ENCODE data around the gene HIPK4. TPM values are rescaled to one million over a fixed set of nuclear protein-coding genes. Genes with fewer than 3 reads are reported as not detected.

HIPK4 gene
- total and polyA plus RNA-seq, 2 of the 4 experiments (the other 2 are of a cell fraction) = 0.12 to 0.18 TPM

- no peak for TF ChIP-seq MAZ (IDR thresholded peaks at IDR 0.05; ENCODE audit: borderline replicate concordance, low read depth, low read length)
These were observed 9.6 kb downstream of the HIPK4 start (continued) for GRCh38 chr19:40380199-40381037.

DNA sequence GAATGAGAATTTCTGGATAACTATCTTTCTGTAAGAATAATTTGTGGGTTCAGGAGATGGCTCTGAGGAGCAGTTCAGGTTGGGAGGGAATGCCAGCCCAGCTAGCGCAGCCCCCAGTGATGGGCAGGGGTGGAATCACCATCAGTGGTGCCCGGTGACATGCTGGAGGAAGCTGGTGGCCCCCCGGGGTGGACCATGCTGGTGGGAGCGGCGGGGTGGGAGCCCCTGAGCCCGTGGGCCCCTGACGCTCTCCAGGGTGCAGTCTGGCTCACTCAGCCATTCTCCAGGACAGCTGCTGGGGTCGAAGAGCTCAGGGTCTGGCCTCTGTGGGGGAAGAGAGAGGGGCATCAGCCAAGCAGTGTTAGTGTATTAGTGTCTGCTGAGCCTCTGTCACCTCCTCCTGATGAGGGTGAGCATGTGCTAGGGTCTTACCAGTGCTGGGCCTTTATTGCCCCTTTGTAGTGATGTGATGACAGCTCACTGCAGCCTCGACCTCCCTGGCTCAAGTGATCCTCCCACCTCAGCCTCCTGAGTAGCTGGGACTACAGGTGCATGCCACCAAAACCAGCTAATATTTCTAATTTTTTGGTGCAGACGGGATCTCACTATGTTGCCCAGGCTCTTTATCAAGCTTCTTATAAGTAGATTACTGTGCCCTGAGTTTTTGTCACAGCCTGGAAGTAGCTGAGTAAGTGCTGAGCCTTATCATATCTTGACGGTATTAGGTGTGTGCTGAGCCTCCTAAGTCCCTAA lies 10.4 kb downstream of the HIPK4 start:
- dilution Hi-C loops (cut with HindIII; ENCODE audit: low sequenced_read_pairs, unreplicated experiment) = no loop called here
- WGBS, 2 experiments (ENCODE audit: extremely low coverage in 2 of 2, insufficient read length in 1 of 2) = 83% methylated on average over 3 of the region's 11 CpGs; no CpG with 5 or more reads in 1 of the 2 experiments
- Histone ChIP-seq H3K4ac (ENCODE audit: low read depth, low read length) (no peak overlapping the region), H3K4me1 (ENCODE audit: control insufficient read depth, insufficient read depth, low read length) (no peaks in the 10 kb centered on the region), H3K27ac (ENCODE audit: insufficient read depth, low read length) (no peak overlapping the region), H2BK15ac (ENCODE audit: low read depth, low read length) (no peak overlapping the region), H2BK5ac (ENCODE audit: low read depth, low read length, poor library complexity, severe bottlenecking) (no peak overlapping the region), H3K79me1 (ENCODE audit: low read depth in 1 of 2, low read length in 2 of 2) (no peaks in the 10 kb centered on the region), H3K9me1 (ENCODE audit: insufficient read depth, low read length) (no peaks in the 10 kb centered on the region), H3K9ac (ENCODE audit: low read depth, low read length) (no peak overlapping the region), H3K27me3 (ENCODE audit: control insufficient read depth, insufficient read depth, low read length) (no peaks in the 10 kb centered on the region), H3K56ac (ENCODE audit: extremely low read depth, insufficient read depth, low read length) (no peak overlapping the region), H2AK5ac (ENCODE audit: low read depth, low read length) (no peak overlapping the region), H3K36me3 (ENCODE audit: control insufficient read depth, insufficient read depth, low read length) (peaks cover 38% of the 10 kb centered on the region), H2AFZ (replicated peaks; ENCODE audit: low read length, poor library complexity) (no peak overlapping the region), H2BK20ac (ENCODE audit: low read depth, low read length) (no peak overlapping the region), H4K8ac (ENCODE audit: low read depth in 2 of 2, low read length in 2 of 2) (no peak overlapping the region), H3K4me2 (ENCODE audit: low read depth, low read length) (no peak overlapping the region), H3K9me3 (ENCODE audit: control insufficient read depth, insufficient read depth, low read length) (no peaks in the 10 kb centered on the region), H3K14ac (replicated peaks; ENCODE audit: low read depth, low read length) (no peak overlapping the region), H2BK120ac (ENCODE audit: low read depth, low read length) (no peak overlapping the region), H2AK9ac (replicated peaks; ENCODE audit: low read depth, low read length, poor library complexity) (no peak overlapping the region), H3K18ac (ENCODE audit: low read depth, low read length) (no peak overlapping the region), H4K5ac (ENCODE audit: low read depth, low read length) (no peak overlapping the region), H4K20me1 (ENCODE audit: insufficient read depth, low read length) (no peaks in the 10 kb centered on the region), H4K91ac (ENCODE audit: insufficient read depth, low read depth, low read length) (no peak overlapping the region), H3K4me3 (ENCODE audit: insufficient read depth, low read depth, low read length) (no peak overlapping the region), H3K23ac (ENCODE audit: low read depth, low read length) (no peak overlapping the region)
- ChIA-PET POLR2A (ENCODE audit: unreplicated experiment) (no interaction called here), CTCF (no interaction called here)
- in situ Hi-C loops (cut with MboI; ENCODE audit: low sequenced_read_pairs) = no loop called here
- ATAC-seq (ENCODE audit: low read depth) (no peak), DNase-seq (no peak)
- TF ChIP-seq MXI1 (IDR thresholded peaks at IDR 0.05; ENCODE audit: borderline replicate concordance, low read depth, low read length) = no peak
- TF ChIP-seq MAZ (IDR thresholded peaks at IDR 0.05; ENCODE audit: borderline replicate concordance, low read depth, low read length) = no peak
- no peak for TF ChIP-seq SMC3 (IDR thresholded peaks at IDR 0.05; ENCODE audit: low read depth, low read length)
- TF ChIP-seq RAD21 (IDR thresholded peaks at IDR 0.05; ENCODE audit: low read length) = no peak
- TF ChIP-seq USF2 (IDR thresholded peaks at IDR 0.05; ENCODE audit: low read depth, low read length) = no peak
- TF ChIP-seq, protein P1, sequence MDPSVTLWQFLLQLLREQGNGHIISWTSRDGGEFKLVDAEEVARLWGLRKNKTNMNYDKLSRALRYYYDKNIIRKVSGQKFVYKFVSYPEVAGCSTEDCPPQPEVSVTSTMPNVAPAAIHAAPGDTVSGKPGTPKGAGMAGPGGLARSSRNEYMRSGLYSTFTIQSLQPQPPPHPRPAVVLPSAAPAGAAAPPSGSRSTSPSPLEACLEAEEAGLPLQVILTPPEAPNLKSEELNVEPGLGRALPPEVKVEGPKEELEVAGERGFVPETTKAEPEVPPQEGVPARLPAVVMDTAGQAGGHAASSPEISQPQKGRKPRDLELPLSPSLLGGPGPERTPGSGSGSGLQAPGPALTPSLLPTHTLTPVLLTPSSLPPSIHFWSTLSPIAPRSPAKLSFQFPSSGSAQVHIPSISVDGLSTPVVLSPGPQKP (IDR thresholded peaks at IDR 0.05; ENCODE audit: borderline replicate concordance, low read depth, low read length) = no peak
- no TSS peak for BruUV-seq (replicated peaks)
- intact Hi-C loops (cut with micrococcal nuclease) = no loop called here

All from IMR-90 (cell line).